Osteocyte (in vitro differentiated cells): ENCODE measurements around the gene AKIRIN1. TPM values are rescaled to one million over a fixed set of nuclear protein-coding genes. Genes with fewer than 3 reads are reported as not detected.

Experiments used
- DNase-seq: peaks from one replicate; pipeline ENCODE4 v3.0.0; 2021; ENCODE audit warnings: mixed read lengths; ENCODE audit not compliant: unreplicated experiment; ENCODE audit errors: extremely low spot score
- H3K27ac Mint-ChIP-seq: one replicate; pipeline ENCODE4 v1.8.0; 2021; ENCODE audit warnings: mild to moderate bottlenecking, mixed read lengths; ENCODE audit not compliant: unreplicated experiment
- H3K27me3 Mint-ChIP-seq: one replicate; pipeline ENCODE4 v1.8.0; 2021; ENCODE audit warnings: mixed read lengths; ENCODE audit not compliant: unreplicated experiment
- H3K36me3 Mint-ChIP-seq: one replicate; pipeline ENCODE4 v1.8.0; 2021; ENCODE audit warnings: mixed read lengths; ENCODE audit not compliant: unreplicated experiment
- H3K4me1 Mint-ChIP-seq: one replicate; pipeline ENCODE4 v1.8.0; 2021; ENCODE audit warnings: mixed read lengths; ENCODE audit not compliant: unreplicated experiment
- H3K4me3 Mint-ChIP-seq: one replicate; pipeline ENCODE4 v1.8.0; 2021; ENCODE audit warnings: mild to moderate bottlenecking, moderate library complexity, mixed read lengths; ENCODE audit not compliant: unreplicated experiment
- H3K9me3 Mint-ChIP-seq: one replicate; pipeline ENCODE4 v1.8.0; 2021; ENCODE audit warnings: mixed read lengths; ENCODE audit not compliant: unreplicated experiment
- CTCF ChIP-seq: fragments of 200-600 bp; sonication (generic); IDR thresholded peaks from 2 replicates; pipeline ENCODE4 v1.5.0; 2021; ENCODE audit warnings: antibody characterized with exemption, mild to moderate bottlenecking, moderate library complexity
- total RNA-seq: library from RNA; stranded (reverse); gene quantifications from 2 replicates; pipeline ENCODE4 v1.2.1, GENCODE V29; 2021

AKIRIN1 gene
- total RNA-seq, 1 donor from 2014 or later, result 42.7 TPM

GRCh38 chr1:39021426-39021825 lies 30.4 kb downstream of the AKIRIN1 start:
- TF ChIP-seq CTCF, result no peak
- Mint-ChIP-seq H3K9me3 (no peaks in the 10 kb centered on the region), H3K27me3 (no peaks in the 10 kb centered on the region), H3K4me1 (peaks cover 8% of the 10 kb centered on the region), H3K4me3 (no peak overlapping the region), H3K36me3 (peaks cover 1% of the 10 kb centered on the region), H3K27ac (no peak overlapping the region)
- DNase-seq, result no peak

- Mint-ChIP-seq H3K4me1 (peaks cover 19% of the 10 kb centered on the region), H3K27me3 (no peaks in the 10 kb centered on the region), H3K27ac (no peak overlapping the region), H3K9me3 (no peaks in the 10 kb centered on the region), H3K36me3 (peaks cover 1% of the 10 kb centered on the region), H3K4me3 (no peak overlapping the region)
- DNase-seq, result no peak
- TF ChIP-seq CTCF, result no peak
Measured at GRCh38 chr1:39023140-39023539, 32.1 kb downstream of the AKIRIN1 start.

- TF ChIP-seq CTCF, result no peak
- Mint-ChIP-seq H3K27me3 (no peaks in the 10 kb centered on the region), H3K4me1 (peaks cover 20% of the 10 kb centered on the region), H3K36me3 (peaks cover 10% of the 10 kb centered on the region), H3K4me3 (peak within 1 kb of the TSS; percentile 92), H3K9me3 (no peaks in the 10 kb centered on the region), H3K27ac (peak within 1 kb of the TSS; percentile 97)
- peak; percentile 93 for DNase-seq
Measured at GRCh38 chr1:39026051-39026865, 35.2 kb downstream of the AKIRIN1 start, which contains the start of gene NDUFS5. Gene NDUFS5, plus strand, starts transcription at chr1:39026350. Its CDS starts 2,375 bp downstream, at chr1:39028725.

- no peak for DNase-seq
- H3K36me3 Mint-ChIP-seq, result peaks cover 14% of the 10 kb centered on the region
- H3K4me1 Mint-ChIP-seq, result peaks cover 20% of the 10 kb centered on the region
- no peak for TF ChIP-seq CTCF
- H3K4me3 Mint-ChIP-seq, result peak overlapping the region; percentile 92
- H3K27me3 Mint-ChIP-seq, result no peaks in the 10 kb centered on the region
- peak overlapping the region; percentile 97 for H3K27ac Mint-ChIP-seq
- H3K9me3 Mint-ChIP-seq, result no peaks in the 10 kb centered on the region
Measured at GRCh38 chr1:39026866-39027507, 35.9 kb downstream of the AKIRIN1 start.

GRCh38 chr1:39034114-39034654 lies 43.1 kb downstream of the AKIRIN1 start:
- no peak overlapping the region for H3K4me3 Mint-ChIP-seq
- no peak for DNase-seq
- no peak for TF ChIP-seq CTCF
- peaks cover 3% of the 10 kb centered on the region for H3K4me1 Mint-ChIP-seq
- no peaks in the 10 kb centered on the region for H3K27me3 Mint-ChIP-seq
- peaks cover 38% of the 10 kb centered on the region for H3K36me3 Mint-ChIP-seq
- H3K9me3 Mint-ChIP-seq, result no peaks in the 10 kb centered on the region
- H3K27ac Mint-ChIP-seq, result no peak overlapping the region
